HG03060 (cell line): ENCODE data around the gene EEPD1.
"Not testable (repeated sequence)": the region's sequence is repeated elsewhere in the genome, so short reads cannot be mapped to it uniquely, and the experiment has no call there.

ENCODE experiments used
- ATAC-seq: cut with Tn5 transposase; IDR thresholded peaks from one replicate; pipeline ENCODE4 v1.9.1; 2021; ENCODE audit warnings: low read depth, moderate number of reproducible peaks; ENCODE audit not compliant: unreplicated experiment

EEPD1 gene

DNA sequence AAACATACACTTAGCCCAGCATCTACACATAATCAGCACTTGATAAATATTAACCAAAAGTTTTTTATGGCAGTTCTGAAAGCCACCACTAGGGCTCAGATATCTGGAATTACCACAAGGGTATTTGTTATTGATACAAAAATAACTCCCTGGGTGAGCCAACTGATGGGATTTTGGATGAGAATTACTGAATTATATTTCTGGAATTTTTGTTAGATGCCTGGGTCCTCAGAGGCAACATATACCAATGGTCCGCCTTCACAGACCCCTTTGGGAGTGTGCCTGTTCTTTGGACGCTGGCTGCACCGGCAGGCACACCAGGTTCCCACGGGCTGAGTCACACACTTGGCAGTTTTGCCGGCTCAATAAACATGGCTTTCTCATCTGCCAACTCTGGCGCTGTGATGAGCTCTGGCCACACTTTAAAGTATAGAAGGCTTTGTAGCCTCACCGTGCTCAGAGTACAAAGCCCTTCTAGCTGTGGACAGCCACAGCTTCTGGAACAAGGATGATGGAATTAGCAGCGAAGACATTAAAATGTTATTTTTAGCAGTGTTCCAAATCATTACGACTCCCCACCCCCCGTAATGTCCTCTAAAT, 24.5 kb upstream of the EEPD1 start:
- ATAC-seq, result no peak

DNA sequence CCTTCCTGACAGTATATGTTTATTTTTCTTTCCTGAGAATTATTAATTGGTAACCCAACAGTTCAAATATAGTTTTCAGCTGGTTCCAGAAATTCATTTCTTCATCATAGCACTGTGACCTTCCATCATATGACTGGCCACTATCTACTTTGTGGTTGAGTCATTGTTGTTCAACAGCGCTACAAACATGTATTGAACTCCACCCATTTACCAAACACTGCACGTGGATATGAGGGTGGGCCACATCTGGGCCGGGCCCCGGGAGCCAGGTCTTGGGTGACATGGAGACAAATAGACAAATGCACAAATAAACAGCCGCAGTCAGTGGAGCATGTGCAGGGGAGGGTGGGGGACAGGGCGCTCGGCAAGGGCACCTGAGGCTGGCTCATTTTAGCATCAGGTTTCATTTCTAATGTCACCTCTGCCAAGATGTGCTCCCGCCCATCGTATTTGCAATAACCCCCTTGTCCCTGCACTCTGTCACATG, 24.0 kb upstream of the EEPD1 start:
- no peak for ATAC-seq

DNA sequence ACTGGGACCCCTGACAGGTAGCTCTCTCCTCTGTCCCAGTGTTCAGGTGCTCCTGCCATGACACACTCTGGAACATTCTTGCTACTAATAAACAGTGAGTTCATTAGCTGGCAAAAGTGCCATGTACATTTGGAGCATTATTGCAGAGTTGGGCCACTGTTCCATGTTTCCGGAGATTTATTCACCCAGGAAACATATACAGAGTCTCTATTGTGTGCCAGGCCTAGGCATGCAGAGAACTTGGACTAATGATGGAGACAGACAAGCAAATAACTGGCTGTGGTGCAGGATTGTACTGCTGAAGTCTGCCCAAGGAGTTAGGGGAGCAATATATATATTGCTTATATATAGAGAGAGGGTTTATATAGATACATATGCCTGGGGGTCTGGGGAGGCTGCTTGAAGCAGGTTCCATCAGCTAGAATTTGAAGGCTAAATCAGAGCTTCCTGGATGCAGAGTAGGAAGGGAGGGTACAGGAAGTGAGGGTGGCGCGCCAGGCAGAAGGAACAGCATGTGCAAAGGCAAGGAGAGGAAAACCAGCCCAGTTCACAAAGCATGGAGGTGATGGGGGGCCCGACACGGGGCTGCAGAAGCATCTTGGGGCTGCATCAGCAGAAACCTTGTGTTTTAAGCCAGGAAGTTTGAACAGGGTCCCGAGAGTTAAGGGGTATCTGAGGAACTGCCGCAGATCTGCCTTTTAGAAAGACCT, 22.7 kb upstream of the EEPD1 start:
- ATAC-seq, result no peak

DNA sequence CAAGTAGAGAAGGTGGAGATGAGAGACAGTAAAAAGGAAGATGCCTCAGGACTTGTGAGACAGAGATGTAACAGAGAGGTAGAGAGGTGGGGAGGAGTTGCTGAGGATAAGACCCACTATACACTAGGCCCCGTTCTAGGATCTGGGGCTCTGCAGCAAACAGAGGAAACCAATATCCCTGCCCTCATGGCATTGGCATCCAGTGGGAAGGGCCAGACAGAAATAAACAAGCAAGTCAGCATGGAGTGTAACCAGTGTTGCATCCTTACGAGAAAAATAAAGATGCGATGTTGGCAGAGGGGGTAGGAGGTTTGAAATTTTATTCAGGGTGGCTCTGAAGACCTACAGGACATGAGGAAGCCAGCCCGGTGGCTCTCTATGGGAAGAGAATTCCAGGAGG, 22.0 kb upstream of the EEPD1 start:
- ATAC-seq, result no peak

DNA sequence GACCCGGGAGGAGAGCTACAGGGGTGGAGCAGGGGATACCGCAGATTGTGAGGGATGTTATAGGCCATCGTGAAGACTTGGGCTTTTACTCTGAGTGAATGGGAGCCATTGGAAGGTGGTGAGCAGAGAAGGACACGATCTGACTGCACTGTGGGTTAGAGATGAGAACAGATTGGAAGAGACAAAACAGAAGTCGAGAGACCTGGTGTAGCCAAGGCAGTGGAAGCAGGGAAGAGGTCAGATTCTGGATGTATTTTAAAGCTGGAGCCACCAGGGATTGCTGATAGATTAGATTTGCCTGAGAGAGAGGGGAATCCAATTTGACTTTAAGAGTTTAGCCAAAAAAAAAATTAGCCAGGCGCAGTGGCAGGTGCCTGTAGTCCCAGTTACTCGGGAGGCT, 21.6 kb upstream of the EEPD1 start:
- ATAC-seq, result no peak

DNA sequence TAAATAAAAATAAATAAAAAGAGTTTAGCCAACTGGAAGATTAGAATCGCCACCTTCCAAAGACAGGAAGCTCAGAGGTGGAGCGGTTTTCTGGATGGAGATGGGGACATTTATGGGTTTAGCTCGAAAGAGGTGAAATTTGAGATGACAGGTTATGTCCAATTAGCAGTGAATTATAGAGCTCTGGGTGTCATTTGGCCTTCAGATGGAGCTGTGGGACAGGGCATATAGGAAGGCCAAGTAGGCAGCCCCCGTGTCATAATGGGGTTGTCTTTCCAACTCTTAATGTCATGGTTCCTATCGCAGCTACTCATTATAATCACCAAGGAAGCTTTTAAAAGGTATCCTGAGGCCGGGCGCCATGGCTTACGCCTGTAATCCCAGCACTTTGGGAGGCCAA, 21.0 kb upstream of the EEPD1 start:
- ATAC-seq, result no peak

DNA sequence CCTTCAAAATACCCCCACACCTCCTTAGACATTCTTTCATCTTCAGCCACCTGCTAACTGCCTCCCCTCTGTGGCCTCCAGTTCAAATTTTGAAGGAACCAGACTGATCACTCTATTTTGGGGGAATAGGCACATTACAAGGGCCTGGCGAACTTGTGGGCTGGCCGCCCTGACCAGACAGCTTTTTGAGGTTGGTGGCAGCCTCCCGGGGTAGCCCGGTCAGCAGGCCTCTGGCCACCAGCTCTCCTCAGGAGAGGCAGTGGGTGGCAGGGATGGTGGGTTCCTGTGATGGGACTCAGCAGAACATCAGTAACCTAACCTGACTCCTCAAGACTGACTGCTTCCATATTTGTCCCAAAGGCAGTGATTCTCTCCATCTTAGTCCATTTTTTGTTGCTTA, 17.4 kb upstream of the EEPD1 start:
- ATAC-seq, result no peak

DNA sequence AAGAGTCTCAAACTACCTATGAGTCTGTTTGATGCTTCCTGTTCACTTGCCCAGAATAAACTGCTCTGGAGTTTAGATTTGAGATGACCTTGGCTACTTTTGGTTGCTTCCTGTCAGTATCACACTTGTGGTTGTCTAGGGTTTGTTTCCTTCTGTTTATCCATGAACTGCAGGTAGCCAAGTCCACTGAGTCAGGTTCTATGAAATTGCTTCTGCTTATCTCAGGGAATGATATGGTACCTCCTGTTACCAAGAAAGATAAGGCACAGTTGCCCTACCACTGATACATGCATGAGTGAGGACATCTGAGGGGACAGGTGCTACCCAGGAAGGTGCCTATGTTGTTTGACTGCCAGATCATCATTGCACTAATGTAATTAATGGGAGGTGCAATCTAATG, 15.8 kb upstream of the EEPD1 start:
- ATAC-seq, result no peak

DNA sequence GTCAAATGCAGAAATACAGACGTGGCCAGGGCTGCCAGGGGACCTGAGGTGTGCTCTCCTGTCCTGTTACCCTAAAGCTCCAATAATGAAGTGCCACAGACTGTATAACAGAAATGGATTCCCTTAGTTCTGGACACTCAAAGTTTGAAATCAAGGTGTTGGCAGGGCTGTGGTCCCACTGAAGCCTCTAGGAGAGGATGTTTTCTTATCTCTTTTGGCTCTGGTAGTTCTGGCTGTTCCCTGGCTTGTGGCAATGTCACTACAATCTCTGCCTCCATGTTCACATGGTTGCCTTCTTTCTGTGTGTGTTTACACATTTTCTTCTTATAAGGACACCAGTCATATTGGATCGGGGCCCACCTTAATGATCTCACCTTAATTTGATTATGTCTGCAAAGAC, 15.3 kb upstream of the EEPD1 start:
- no peak for ATAC-seq

DNA sequence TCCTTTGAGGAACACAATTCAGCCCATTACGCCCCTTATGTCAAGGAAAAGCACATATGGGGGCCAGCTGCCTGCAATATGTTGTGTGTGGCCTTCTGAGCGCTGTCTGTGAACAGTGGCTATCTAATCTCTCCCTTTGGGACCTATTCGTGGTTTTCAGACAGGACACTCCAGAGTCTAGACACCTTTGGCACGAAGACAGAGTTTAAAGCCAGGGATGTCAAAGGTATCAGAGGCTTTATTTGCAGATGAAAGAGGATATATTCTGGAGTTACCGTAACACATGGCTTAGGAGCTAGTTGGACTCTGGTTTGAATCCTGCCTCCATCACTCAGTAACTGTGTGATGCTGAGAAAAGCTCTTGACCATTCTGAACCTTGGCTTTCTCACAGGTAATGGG, 14.8 kb upstream of the EEPD1 start:
- no peak for ATAC-seq

DNA sequence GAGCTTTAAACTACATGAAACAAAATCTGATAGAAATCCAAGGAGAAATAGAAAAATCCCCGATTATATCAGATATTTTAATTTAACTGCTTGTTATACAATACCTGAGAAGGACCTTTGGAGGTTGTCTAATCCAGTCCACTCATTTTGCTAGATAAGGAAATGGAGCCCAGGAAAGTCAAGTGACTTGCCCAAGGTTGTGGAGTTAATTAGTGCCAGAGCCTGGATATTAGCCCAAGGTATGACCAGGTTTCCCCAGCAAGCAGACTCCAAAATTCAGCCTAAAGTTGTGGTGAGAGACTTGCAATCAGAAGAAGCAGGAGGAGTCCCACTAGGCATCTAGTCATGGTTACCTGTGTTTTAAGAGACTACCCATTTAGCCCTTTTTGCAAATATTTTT, 11.7 kb upstream of the EEPD1 start:
- no peak for ATAC-seq

DNA sequence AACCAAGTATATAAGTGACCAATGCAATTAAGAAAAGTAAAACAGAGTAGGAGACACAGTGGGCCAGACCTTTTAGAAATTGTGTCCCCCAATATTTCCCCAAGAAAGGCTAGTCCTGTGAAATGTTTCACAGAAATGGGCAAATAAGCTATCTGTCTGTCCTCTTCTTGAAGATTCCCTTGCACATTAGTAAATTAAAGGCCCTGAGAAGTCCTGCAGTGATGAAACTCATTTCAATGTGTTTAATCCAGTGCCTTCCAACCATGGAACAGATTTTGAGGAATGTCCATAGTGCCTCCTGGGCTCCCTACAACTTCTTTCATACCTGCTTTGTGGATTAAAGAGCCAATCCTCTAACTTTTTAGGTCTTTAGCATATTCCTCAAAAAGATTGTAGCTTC, 11.2 kb upstream of the EEPD1 start:
- no peak for ATAC-seq

DNA sequence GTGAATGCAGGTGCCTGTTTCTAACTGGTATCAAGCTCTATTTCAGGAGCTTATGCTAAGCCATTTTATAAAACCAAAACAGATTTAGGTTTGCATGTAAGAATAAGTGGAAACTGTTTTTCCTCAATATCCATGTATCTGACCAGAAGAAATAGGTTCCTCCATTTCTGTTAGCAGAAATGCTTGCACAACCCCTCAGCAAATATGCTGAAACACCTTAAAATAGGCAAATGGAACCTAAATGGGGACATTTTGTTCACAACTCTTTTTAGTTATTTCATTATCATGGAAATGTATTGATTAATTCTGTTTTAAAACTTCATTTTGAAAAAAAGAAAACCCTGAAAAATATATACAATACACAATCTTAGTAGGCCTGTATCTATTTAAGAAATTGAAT, 8.9 kb upstream of the EEPD1 start:
- ATAC-seq, result no peak

DNA sequence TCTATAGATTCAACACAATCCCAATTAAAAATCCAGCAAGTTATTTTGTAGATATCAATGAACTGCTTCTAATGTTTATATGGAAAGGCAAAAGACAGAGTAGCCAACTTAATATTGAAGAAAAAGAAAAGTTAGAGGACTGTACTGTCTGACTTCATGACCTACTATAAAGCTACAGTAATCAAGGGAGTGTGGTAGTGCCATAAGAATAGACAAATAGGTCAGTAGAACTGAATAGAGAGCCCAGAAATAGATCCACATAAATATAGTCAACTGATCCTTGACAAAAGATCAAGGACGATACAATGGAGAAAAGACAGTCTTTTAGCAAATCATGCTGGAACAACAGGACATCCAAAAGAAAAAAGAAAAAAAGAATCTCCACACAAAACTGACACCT, 7.4 kb upstream of the EEPD1 start:
- no peak for ATAC-seq

DNA sequence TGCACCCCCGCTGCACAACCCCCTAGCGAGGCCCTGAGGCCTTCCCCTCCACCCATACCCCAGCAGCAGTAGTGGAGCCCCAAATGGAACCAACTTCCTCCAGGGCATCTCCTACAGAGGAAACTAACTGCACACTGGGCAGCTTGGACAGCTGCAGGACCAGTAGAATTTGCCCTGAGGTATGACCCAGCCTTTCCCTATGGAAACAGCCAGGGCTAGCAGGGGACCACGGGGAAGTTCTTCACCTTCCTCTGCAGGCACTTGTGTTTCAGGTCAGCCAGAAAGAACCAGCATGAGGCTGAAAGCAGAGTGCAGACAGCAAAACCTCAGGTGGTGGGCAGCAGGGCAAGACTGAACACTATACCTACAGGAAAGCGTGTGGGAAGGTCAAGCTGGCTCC, 5.7 kb upstream of the EEPD1 start:
- no peak for ATAC-seq

DNA sequence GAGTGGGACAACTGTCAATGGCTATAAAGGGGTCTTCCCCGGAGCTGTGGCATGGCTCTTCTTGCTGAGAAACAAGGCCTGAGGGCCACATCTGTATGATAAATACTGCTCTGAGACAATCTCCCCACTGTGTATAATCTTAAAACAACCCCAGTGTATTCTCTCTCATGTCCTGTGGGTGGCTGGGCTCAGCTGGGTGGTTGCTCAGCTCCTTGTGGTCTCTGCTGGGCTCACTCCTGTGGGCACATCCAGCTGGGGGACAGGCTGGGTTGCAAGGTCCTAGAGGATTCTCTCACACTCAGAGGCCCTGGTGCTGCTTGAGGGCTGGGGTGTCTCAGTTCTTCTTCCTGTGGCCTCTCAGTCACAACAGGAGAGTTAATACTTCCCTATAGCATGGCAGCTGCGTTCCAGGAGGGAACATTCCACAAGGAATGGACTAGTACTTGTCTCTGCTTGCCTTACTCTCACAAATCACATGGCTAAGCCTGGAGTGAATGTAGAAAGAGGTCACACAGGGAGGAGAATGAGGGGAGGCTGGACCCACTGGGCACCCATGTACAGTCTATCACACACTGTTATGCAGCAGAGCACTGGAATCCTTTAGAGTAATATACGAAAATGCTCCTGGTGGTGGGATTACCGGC, 4.5 kb upstream of the EEPD1 start:
- ATAC-seq, result no peak

DNA sequence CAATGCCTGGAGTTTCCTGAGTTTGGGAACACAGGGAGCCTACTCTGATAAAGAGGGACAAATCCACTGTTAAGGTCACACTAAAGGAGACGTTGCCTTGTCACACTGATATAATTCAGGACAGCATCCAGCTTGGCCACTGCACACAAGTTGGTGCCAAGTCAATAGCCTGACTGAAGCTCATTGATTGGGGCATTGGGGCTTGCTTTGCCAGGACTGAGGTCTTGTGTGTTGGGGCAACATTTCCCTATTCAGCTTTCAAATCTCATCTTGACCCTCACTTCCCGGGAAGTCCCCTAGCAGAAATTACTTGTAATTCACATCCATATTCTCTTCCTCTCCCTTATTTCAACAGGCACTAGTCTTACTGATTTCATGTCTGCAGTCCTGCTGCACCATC, 3.8 kb upstream of the EEPD1 start:
- not testable (repeated sequence) for ATAC-seq

DNA sequence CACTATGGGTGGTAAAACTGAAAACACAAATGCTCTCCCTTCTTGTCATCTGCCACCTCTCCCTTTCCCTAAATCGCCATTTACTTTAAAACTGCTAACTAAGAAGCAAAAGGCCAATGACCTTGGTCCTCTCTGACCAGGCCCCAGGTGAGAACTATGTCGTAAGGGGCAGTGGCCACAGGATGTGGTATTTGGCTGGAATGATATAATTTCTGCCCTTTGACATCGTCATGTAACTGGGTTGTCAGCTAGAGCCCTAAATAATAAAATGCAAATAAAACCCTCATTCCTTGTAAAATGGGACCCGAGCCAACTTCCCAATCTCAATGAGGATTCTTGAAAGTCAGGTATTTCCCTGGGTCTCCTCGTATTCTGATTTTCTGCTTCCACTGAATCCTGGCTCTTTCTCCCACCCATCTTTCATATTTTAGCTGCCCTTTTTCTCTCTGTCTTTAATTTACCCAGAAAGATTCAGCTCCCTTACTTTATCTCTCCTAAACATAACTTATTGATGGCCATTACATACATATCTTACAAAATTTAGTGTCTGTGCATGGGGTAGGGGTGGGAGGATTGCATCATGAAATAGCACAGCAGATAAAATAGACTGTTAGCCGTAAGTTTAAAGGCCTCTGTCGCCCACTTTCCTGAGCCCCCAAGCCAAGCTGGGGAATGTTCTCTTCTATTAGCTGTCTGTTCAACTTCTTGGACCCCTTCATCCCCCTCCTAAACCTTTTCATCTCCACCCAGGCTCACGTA, 3.2 kb upstream of the EEPD1 start:
- no peak for ATAC-seq

DNA sequence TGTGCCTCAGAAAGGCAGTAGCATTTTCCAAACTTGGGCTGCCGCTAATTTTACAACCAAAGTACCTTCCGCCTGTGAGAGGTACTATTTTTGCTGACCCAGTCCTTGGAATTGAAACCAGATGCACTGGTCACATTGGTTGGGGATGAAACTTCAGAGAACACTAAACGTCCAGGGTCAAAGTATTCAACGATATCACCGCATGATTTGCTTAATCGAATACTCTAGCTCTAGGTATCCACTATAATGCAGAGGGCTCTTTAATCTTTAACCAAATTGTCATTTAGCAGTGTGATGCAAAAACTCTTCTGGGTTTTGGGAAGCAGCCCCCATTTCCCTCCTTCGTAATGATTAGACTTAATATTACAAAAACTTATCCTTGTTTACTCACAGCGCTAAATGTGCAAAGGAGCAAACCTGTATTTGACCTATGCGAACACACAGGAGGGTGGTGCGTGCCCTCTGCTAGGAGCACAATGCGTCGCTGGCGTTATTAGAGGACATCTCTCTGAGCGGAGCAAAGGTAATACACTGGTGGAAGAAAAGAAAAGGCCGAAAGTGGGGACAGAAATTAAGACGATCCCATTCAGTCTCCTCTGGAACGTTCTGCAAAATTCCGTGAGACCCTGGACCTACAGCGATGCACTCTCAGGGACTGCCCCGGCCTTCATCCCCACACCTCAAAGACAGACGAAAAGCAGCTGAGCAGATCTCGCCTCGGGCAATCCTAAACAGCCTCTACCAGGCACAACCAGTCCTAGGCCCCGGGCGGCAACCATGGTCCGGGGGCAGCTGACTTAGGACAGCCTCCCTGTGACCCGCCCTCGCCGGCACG, 916 bp upstream of the EEPD1 start:
- ATAC-seq, result no peak

DNA sequence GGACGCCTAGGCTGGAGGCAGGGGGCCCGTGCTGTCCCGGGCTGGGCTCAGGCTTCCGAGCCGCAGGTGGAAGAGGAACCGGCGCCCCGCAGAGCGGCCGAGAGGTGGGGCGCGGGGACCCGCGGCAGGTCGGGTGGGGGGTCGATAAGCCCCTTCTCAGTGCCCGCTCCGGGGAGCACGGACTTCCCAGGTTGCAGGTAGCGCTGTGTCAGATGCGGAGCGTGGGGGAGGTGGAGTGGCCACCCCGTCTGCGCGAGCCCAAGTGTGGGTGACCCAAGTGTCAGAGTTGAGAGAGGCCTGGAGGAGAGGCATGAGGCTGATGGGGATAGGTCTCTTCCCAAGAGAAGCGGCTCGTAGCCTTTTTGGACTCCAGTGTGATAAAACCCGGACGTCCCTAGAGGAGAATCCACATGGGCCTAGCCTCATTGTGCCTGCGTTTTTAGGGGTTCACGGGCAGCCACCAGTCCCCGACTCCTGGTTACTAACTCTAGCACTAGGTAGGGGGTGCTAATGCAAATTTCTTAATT, 580 bp downstream of the EEPD1 start:
- ATAC-seq, result no peak
